Effector memory CD4-positive, alpha-beta T cell (primary cell): Measurements from ENCODE around the gene TKTL2.

ENCODE experiments used
- DNase-seq, 3 donors: peaks; one replicate each; pipeline ENCODE4 v3.0.0-alpha.2; 2020
- H3K27ac ChIP-seq: 2 replicates; pipeline ENCODE4 v1.7.0; 2013; ENCODE audit warnings: mild to moderate bottlenecking, low read length, moderate library complexity; ENCODE audit not compliant: insufficient read depth, poor library complexity, severe bottlenecking
- H3K27me3 ChIP-seq: replicated peaks from 2 replicates; pipeline ENCODE4 v1.7.0; 2013; ENCODE audit warnings: mild to moderate bottlenecking, low read length; ENCODE audit not compliant: insufficient read depth, control insufficient read depth, poor library complexity, severe bottlenecking
- H3K36me3 ChIP-seq: 2 replicates; pipeline ENCODE4 v1.7.0; 2013; ENCODE audit warnings: mild to moderate bottlenecking, low read length, moderate library complexity; ENCODE audit not compliant: control insufficient read depth, insufficient read depth
- H3K4me1 ChIP-seq: 2 replicates; pipeline ENCODE4 v1.7.0; 2013; ENCODE audit warnings: low read length, mild to moderate bottlenecking; ENCODE audit not compliant: control insufficient read depth, insufficient read depth, poor library complexity, severe bottlenecking
- H3K4me3 ChIP-seq: 2 replicates; pipeline ENCODE4 v1.7.0; 2013; ENCODE audit warnings: low read length, low read depth, mild to moderate bottlenecking; ENCODE audit not compliant: insufficient read depth, poor library complexity, severe bottlenecking
- H3K9me3 ChIP-seq: 2 replicates; pipeline ENCODE4 v1.7.0; 2013; ENCODE audit warnings: mild to moderate bottlenecking, low read length, moderate library complexity; ENCODE audit not compliant: control insufficient read depth
- total RNA-seq, 3 donors: gene quantifications; one replicate each; lab custom pipeline; 2026; lab: John Stamatoyannopoulos, UW

The TKTL2 gene, protein sequence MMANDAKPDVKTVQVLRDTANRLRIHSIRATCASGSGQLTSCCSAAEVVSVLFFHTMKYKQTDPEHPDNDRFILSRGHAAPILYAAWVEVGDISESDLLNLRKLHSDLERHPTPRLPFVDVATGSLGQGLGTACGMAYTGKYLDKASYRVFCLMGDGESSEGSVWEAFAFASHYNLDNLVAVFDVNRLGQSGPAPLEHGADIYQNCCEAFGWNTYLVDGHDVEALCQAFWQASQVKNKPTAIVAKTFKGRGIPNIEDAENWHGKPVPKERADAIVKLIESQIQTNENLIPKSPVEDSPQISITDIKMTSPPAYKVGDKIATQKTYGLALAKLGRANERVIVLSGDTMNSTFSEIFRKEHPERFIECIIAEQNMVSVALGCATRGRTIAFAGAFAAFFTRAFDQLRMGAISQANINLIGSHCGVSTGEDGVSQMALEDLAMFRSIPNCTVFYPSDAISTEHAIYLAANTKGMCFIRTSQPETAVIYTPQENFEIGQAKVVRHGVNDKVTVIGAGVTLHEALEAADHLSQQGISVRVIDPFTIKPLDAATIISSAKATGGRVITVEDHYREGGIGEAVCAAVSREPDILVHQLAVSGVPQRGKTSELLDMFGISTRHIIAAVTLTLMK
- total RNA-seq = 0 reads per million in 3 donors

DNA sequence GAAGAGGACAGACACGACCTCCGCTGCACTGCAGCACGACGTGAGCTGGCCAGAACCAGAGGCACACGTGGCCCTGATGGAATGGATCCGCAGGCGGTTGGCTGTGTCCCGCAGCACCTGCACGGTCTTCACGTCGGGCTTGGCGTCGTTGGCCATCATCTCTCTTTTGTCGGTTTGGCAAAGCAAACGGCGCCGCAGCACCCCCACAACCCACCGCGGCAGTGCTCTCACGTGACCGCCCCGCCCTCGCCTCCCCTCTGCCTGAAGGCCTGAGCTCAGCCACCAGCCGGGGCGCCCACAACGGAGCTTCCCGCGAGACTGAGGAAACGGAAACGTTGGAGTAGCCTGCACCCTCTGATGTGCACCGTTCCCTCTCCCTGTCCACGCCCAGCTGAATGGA lies at the start of gene TKTL2:
Gene TKTL2 (minus strand): TSS at position 179 of the 400 bp plus-strand sequence. CDS start 20 bp downstream, at position 159.
- Histone ChIP-seq H3K27ac (no peak within 1 kb of the TSS), H3K9me3 (no peaks in the 10 kb centered on the region), H3K4me1 (no peaks in the 10 kb centered on the region), H3K27me3 (no peaks in the 10 kb centered on the region), H3K4me3 (no peak within 1 kb of the TSS), H3K36me3 (no peaks in the 10 kb centered on the region)
- DNase-seq = no peak

DNA sequence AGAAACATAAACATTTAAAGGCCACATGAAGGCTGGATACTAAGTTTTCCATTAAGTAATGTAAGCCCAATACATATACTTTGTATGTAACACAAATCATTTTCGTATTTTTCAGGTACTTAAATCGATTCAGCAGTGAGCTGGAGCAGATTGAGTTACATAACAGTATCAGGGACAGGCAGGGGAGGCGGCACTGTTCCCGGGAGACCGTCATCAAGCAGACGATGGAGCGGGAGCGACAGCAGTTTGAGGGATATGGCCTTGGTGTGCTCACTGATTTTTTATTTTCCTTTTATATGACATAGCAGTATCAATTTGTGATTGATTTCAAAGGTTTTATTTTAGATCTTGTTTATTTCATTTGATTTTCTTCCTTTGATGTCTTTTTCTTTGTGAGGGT lies 41.6 kb upstream of the TKTL2 start:
- peaks cover 33% of the 10 kb centered on the region for H3K36me3 ChIP-seq
- no peaks in the 10 kb centered on the region for H3K9me3 ChIP-seq
- no peaks in the 10 kb centered on the region for H3K27me3 ChIP-seq
- DNase-seq = no peak
- no peak overlapping the region for H3K4me3 ChIP-seq
- no peaks in the 10 kb centered on the region for H3K4me1 ChIP-seq
- no peak overlapping the region for H3K27ac ChIP-seq

DNA sequence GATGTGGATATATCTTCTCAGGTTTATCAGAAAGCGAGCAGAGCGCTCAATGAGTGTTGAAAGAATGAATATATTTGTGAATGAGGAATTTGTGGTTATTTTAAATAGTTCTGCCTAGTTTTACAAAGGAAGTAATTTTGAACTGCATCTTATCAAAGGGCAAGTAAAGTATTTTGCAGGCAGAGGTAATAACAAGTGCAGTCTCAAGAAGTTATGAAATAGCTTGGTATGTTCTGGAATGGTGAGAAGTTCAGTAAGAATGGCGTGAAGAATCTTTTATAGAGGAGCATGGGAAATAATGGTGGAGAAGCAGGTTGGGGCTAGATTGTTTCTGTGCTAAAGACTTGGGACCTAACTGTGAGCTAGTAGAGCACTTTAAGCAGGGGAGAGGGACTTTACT lies 31.8 kb upstream of the TKTL2 start:
- DNase-seq = no peak
- H3K9me3 ChIP-seq = no peaks in the 10 kb centered on the region
- H3K27ac ChIP-seq = no peak overlapping the region

DNA sequence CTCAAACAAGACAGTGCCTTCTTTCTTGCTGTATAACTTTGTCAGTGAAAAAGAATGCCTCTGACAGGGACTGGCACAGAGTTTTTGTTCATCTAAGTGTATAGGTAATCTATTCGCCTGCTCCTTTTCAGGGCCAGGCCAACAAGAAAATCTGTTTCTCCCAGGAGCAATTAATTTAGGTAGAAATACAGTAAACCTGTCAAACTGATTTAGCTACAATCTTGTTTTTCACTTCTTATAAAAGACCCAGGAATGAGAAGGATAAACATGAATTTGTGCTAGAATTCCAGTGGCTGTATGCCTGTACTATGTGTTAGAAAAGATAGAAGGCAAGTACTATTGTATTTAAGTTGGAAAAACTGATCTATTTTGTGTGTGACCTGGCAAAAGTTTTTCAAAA lies 27.0 kb upstream of the TKTL2 start:
- no peak for DNase-seq
- Histone ChIP-seq H3K36me3 (no peaks in the 10 kb centered on the region), H3K27me3 (no peaks in the 10 kb centered on the region), H3K27ac (no peak overlapping the region), H3K4me1 (peaks cover 3% of the 10 kb centered on the region), H3K4me3 (no peak overlapping the region), H3K9me3 (no peaks in the 10 kb centered on the region)

More for the DNA sequence above, 31.8 kb upstream of the TKTL2 start:
- Histone ChIP-seq H3K4me3 (no peak overlapping the region), H3K36me3 (no peaks in the 10 kb centered on the region), H3K4me1 (no peaks in the 10 kb centered on the region), H3K27me3 (no peaks in the 10 kb centered on the region)

DNA sequence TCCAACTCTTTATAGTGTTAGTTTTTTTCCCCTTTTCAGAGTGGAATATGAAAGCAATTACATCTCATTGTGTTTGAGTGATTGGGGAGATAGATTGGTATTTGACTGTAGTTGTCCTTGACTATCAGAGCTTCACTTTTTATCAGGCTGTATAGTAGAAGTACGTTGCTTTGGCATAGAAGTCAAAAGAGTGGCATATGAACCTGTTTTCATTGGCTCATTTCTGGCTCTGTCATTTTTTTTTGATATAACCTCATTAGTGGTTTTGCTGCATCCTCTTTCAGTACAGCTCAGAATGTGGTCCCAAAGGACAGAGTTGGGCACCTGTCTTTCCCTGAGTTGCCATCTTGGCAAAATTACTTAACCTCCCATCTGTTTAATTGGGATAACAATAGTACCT lies 22.3 kb upstream of the TKTL2 start:
- H3K27ac ChIP-seq = no peak overlapping the region
- H3K9me3 ChIP-seq = no peaks in the 10 kb centered on the region
- H3K36me3 ChIP-seq = no peaks in the 10 kb centered on the region
- DNase-seq = no peak
- no peaks in the 10 kb centered on the region for H3K27me3 ChIP-seq
- peaks cover 4% of the 10 kb centered on the region for H3K4me1 ChIP-seq
- peak overlapping the region; percentile 4 for H3K4me3 ChIP-seq

DNA sequence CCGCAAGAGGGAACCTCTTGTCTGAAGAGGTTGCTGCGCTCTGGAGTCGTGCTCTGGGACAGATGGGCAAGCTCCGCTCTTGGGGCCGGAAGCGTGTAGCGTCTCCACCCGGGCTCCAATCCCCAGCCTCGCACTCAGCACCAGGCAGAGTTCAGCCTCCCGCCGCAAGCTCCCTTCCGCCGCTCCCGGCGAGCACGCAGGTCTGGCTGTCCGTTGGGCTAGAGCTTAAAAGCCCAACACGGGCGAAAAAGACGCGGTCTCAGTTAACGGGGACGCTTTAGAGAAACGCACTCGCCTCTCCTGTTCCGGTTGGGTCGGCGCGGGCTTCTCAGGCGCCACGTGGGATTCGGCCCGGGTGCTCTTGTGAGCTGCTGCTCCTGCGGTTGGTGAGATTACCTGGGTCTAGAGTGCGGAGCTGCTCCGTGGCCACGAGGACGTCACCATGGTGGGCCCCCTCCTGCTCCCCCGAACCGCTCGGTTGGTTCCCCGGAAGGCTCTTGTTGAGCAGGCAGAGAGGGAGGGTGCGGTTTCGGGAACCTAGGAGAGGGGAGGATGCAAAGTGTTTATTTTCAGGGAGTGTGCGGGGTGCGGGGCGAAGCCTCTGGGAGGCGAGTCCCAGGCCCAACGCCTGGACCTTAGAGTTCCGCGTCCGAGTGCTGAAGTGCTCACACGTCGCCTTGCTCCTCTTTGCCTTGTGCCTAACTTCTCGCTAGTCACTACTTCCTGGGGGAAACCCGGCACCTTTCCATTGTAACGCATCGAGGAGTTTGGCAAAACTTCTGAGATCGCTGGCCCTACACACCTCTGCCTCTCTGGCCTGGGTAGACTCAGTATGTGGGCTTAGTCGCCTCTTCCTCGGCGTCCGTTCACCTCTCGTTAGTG lies 21.0 kb upstream of the TKTL2 start, which contains the start of gene TMA16:
Gene TMA16 (plus strand): TSS at position 331 of the 882 bp plus-strand sequence. CDS start 112 bp downstream, at position 443.
- Histone ChIP-seq H3K36me3 (no peaks in the 10 kb centered on the region), H3K9me3 (no peaks in the 10 kb centered on the region), H3K4me1 (peaks cover 4% of the 10 kb centered on the region), H3K27me3 (no peaks in the 10 kb centered on the region), H3K4me3 (peak within 1 kb of the TSS; percentile 86), H3K27ac (peak within 1 kb of the TSS; percentile 71)
- peak; percentile 57 to 63 (median 61) for DNase-seq

DNA sequence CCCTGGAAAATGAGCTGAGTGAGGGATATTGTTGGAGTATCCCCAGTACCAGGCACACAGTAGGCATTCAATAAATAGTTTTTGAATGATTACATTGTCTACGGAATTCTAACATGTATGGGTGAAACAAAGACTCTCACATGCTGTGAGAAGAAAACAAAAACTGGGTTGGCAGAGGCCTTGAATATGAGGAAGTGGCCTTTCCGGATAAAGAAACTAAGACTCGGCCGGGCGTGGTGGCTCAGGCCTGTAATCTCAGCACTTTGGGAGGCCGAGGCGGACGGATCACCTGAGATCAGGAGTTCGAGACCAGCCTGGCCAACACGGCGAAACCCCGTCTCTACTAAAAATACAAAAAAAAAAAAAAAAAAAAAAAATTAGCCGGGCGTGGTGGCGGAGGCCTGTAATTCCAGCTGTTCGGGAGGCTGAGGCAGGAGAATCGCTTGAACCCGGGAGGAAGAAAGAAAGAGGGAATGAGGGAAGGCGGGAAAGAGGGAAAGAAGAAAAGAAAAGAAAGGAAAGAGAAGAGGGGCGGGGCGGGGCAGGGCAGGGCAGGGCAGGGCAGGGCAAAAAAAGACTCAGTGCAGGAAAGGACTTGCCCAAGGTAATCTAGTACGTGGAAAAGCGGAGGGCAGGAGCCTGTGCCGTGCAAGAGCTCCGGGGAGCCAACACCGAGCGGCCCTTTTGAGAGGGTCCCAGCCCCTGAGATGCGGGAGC lies 20.2 kb upstream of the TKTL2 start:
- peak overlapping the region; percentile 86 for H3K4me3 ChIP-seq
- H3K4me1 ChIP-seq = peaks cover 4% of the 10 kb centered on the region
- no peaks in the 10 kb centered on the region for H3K36me3 ChIP-seq
- peak overlapping the region; percentile 71 for H3K27ac ChIP-seq
- no peaks in the 10 kb centered on the region for H3K9me3 ChIP-seq
- no peak for DNase-seq
- no peaks in the 10 kb centered on the region for H3K27me3 ChIP-seq

DNA sequence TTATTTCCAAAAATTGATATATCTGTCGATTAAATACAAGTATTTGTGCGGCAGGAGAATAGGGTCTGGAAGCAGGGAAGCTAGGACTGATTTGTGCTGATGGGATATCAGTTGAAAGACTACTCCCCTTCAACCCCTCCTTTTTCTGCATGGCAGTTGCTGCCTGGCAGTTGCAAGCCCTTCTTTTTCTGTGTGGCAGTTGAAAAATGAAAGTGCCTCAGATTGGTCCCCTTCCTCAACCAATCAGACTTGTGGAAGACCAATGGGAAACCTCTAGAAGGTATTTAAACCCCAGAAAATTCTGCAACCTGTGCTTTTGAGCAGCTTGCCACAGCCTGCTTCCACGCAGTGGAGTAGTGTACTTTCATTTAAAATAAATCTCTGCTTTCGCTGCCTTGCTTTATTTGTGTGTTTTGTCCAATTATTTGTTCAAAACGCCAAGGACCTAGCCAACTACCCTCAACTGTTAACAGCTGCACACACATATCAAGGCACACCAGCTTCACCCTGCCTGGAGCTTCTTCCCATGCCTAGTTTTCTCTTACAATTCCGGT lies 19.5 kb upstream of the TKTL2 start:
- Histone ChIP-seq H3K36me3 (no peaks in the 10 kb centered on the region), H3K27ac (no peak overlapping the region), H3K4me1 (peaks cover 4% of the 10 kb centered on the region), H3K4me3 (no peak overlapping the region), H3K27me3 (no peaks in the 10 kb centered on the region), H3K9me3 (no peaks in the 10 kb centered on the region)
- DNase-seq = no peak

DNA sequence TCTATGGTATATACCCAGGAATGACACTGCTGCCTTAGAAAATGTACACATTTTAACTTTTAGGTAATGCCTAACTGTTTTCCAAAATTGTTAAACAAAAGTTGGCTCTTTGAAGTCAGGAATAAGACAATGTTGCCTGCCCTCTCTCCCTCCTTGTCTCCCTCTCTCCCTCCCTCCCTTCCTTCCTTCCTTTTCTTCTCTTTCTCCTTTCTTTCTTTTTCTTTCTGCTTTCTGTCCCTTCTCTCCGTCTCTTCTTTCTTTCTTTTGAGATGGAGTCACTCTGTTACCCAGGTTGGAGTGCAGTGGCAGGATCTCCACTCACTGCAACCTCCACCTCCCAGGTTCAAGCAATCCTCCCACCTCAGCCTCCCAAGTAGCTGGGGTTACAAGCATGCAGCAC lies 16.4 kb upstream of the TKTL2 start:
- Histone ChIP-seq H3K4me1 (no peaks in the 10 kb centered on the region), H3K4me3 (no peak overlapping the region), H3K36me3 (no peaks in the 10 kb centered on the region), H3K9me3 (no peaks in the 10 kb centered on the region), H3K27ac (no peak overlapping the region), H3K27me3 (no peaks in the 10 kb centered on the region)
- DNase-seq = no peak
